Keratinocyte (primary cell): ENCODE data around the gene SPG11.

Experiments used
- CTCF ChIP-seq, 3 experiments: IDR thresholded peaks in 1 of 3; conservative IDR thresholded peaks in 1 of 3; optimal IDR thresholded peaks in 1 of 3; 2 replicates in 2 of 3; 3 replicates in 1 of 3; pipeline versions ENCODE3 to v1.5.1; 2011; ENCODE audit warnings: low read length in 3 of 3, mild to moderate bottlenecking in 3 of 3, moderate library complexity in 2 of 3, control low read depth in 1 of 3, inconsistent platforms in 1 of 3; ENCODE audit not compliant: insufficient read depth in 2 of 3; ENCODE audit errors: extremely low read depth in 1 of 3
- EZH2 ChIP-seq: IDR thresholded peaks from one replicate; pipeline ENCODE4 v1.6.1; 2012; ENCODE audit warnings: inconsistent platforms, mild to moderate bottlenecking, low read length, moderate library complexity

DNA sequence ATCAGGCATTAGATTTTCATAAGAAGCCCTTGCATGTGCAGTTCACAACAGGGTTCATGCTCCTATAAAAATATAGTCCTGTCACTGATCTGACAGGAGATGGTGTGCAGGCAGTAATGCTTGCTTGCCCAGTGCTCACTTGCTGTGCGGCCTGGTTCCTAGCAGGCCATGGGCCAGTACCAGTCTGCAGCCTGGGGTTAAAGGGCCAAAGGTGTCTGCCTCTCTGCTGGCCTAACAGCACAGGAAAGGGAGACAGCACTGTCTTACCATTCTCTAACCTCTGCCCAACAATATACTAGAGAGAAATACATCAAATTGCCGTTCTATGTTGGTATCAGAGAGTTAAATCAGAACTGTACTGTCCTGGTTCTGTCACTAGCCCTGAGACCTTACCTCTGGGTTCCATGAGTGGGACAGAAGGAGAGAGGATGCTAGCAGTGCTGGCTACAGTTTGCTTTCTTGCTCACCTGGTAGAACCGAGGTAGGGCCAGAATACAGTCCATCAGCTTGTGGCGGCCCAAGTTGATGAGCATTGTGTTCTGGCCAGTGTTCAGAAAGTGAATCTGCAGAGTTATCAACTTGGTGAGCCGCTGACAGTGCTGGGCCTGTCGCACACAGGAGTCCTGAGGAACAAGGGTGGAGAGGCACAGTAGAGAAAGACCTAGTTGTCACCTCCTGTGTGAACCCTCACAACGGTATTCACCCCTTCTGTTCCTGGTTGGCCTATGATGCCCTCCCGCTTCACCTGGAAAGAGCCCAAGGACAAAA, 97.9 kb downstream of the SPG11 start:
- TF ChIP-seq CTCF (optimal IDR thresholded peaks at IDR 0.05 in 1 of 3, IDR thresholded peaks at IDR 0.05 in 1 of 3, conservative IDR thresholded peaks at IDR 0.05 in 1 of 3; ENCODE audit: extremely low read depth in 1 of 3, insufficient read depth in 2 of 3, low read length in 3 of 3) (no peak), EZH2 (no peak)
